Measurements from ENCODE around the gene SDK2.
A peak's percentile ranks its signal among the peaks of the same experiment; 100 is the strongest.

Gene SDK2

GRCh38 chr17:73410586-73411312 lies 233.5 kb downstream of the SDK2 start:
- H3K14ac ChIP-seq (ENCODE audit: low read length): no peak overlapping the region
- no peak overlapping the region for H3K23ac ChIP-seq (ENCODE audit: low read depth, low read length, poor library complexity)
- H3K27ac ChIP-seq (replicated peaks; ENCODE audit: low read length): peak overlapping the region; percentile 81
- H2AK5ac ChIP-seq (ENCODE audit: low read depth, low read length): peak overlapping the region; percentile 44
- H3K4me3 ChIP-seq (ENCODE audit: low read length in 2 of 2): no peak overlapping the region
- H3K79me1 ChIP-seq (ENCODE audit: low read depth, low read length): no peaks in the 10 kb centered on the region
- no peak overlapping the region for H3K9ac ChIP-seq (ENCODE audit: low read depth, low read length, poor library complexity)
- peak; percentile 59 for DNase-seq (ENCODE audit: low spot score)
- no peak overlapping the region for H2BK15ac ChIP-seq (ENCODE audit: low read length)
- peaks cover 26 to 44% of the 10 kb centered on the region in 2 donors for H3K36me3 ChIP-seq (replicated peaks in 1 of 2; ENCODE audit: control insufficient read depth in 2 of 2, insufficient read depth in 2 of 2, low read length in 2 of 2)
- no peak overlapping the region for H4K91ac ChIP-seq (ENCODE audit: low read depth, low read length, poor library complexity)
- no peak overlapping the region for H3K4me2 ChIP-seq (ENCODE audit: insufficient read depth, low read length, poor library complexity, severe bottlenecking)
- H3K4me1 ChIP-seq (ENCODE audit: control insufficient read depth in 2 of 2, insufficient read depth in 1 of 2, low read depth in 1 of 2, low read length in 2 of 2): peaks cover 17 to 19% of the 10 kb centered on the region in 2 donors
- peaks cover 4 to 12% of the 10 kb centered on the region in 2 donors for H3K9me3 ChIP-seq (replicated peaks in 1 of 2; ENCODE audit: control insufficient read depth in 2 of 2, insufficient read depth in 1 of 2, low read depth in 1 of 2, low read length in 2 of 2)
- no CpG with 5 or more reads among the region's 11 CpGs for WGBS, 2 donors (ENCODE audit: extremely low coverage in 2 of 2, insufficient read length in 2 of 2, insufficient replicate concordance in 1 of 2)
- no peak overlapping the region for H3K4ac ChIP-seq (ENCODE audit: low read length)
- peaks cover 0 to 2% (median 0%) of the 10 kb centered on the region in 3 experiments for H3K27me3 ChIP-seq (ENCODE audit: control insufficient read depth in 3 of 3, insufficient read depth in 3 of 3, low read depth in 1 of 3, low read length in 3 of 3)
- no peak overlapping the region for H4K8ac ChIP-seq (ENCODE audit: low read depth, low read length)
- no peak overlapping the region for H2BK5ac ChIP-seq (ENCODE audit: low read length)
- H2BK12ac ChIP-seq (ENCODE audit: low read length): no peak overlapping the region
- H3K18ac ChIP-seq (ENCODE audit: low read length): no peak overlapping the region
- no peak overlapping the region for H2AFZ ChIP-seq (ENCODE audit: low read length)
- no peak overlapping the region for H2BK120ac ChIP-seq (ENCODE audit: low read depth, low read length)

- H3K4me3 ChIP-seq (ENCODE audit: low read length in 2 of 2): no peak overlapping the region
- no peak overlapping the region for H2BK15ac ChIP-seq (ENCODE audit: low read length)
- H3K4me2 ChIP-seq (ENCODE audit: insufficient read depth, low read length, poor library complexity, severe bottlenecking): no peak overlapping the region
- no peak overlapping the region for H3K9ac ChIP-seq (ENCODE audit: low read depth, low read length, poor library complexity)
- no peak overlapping the region for H3K14ac ChIP-seq (ENCODE audit: low read length)
- no peak overlapping the region for H2BK12ac ChIP-seq (ENCODE audit: low read length)
- no peak overlapping the region for H4K91ac ChIP-seq (ENCODE audit: low read depth, low read length, poor library complexity)
- no peaks in the 10 kb centered on the region for H3K79me1 ChIP-seq (ENCODE audit: low read depth, low read length)
- H2AK5ac ChIP-seq (ENCODE audit: low read depth, low read length): no peak overlapping the region
- no peak overlapping the region for H2BK120ac ChIP-seq (ENCODE audit: low read depth, low read length)
- no peak overlapping the region for H4K8ac ChIP-seq (ENCODE audit: low read depth, low read length)
- H3K27ac ChIP-seq (replicated peaks; ENCODE audit: low read length): no peak overlapping the region
- DNase-seq (ENCODE audit: low spot score): no peak
- H3K27me3 ChIP-seq (ENCODE audit: control insufficient read depth in 3 of 3, insufficient read depth in 3 of 3, low read depth in 1 of 3, low read length in 3 of 3): peaks cover 0 to 2% (median 0%) of the 10 kb centered on the region in 3 experiments
- no peak overlapping the region for H3K23ac ChIP-seq (ENCODE audit: low read depth, low read length, poor library complexity)
- H2BK5ac ChIP-seq (ENCODE audit: low read length): no peak overlapping the region
- no peak overlapping the region for H2AFZ ChIP-seq (ENCODE audit: low read length)
- H3K9me3 ChIP-seq (replicated peaks in 1 of 2; ENCODE audit: control insufficient read depth in 2 of 2, insufficient read depth in 1 of 2, low read depth in 1 of 2, low read length in 2 of 2): no peaks in the 10 kb centered on the region
- H3K4ac ChIP-seq (ENCODE audit: low read length): no peak overlapping the region
- H3K18ac ChIP-seq (ENCODE audit: low read length): no peak overlapping the region
- H3K4me1 ChIP-seq (ENCODE audit: control insufficient read depth in 2 of 2, insufficient read depth in 1 of 2, low read depth in 1 of 2, low read length in 2 of 2): peaks cover 5% of the 10 kb centered on the region in 2 donors
- peaks cover 30 to 50% of the 10 kb centered on the region in 2 donors for H3K36me3 ChIP-seq (replicated peaks in 1 of 2; ENCODE audit: control insufficient read depth in 2 of 2, insufficient read depth in 2 of 2, low read length in 2 of 2)
- no CpG with 5 or more reads among the region's 4 CpGs for WGBS, 2 donors (ENCODE audit: extremely low coverage in 2 of 2, insufficient read length in 2 of 2, insufficient replicate concordance in 1 of 2)
Observed at GRCh38 chr17:73404246-73404645, 240.0 kb downstream of the SDK2 start.

- Histone ChIP-seq H3K4me3 (ENCODE audit: low read length in 2 of 2) (no peak overlapping the region), H4K91ac (ENCODE audit: low read depth, low read length, poor library complexity) (no peak overlapping the region), H3K14ac (ENCODE audit: low read length) (no peak overlapping the region), H3K23ac (ENCODE audit: low read depth, low read length, poor library complexity) (no peak overlapping the region), H3K4me2 (ENCODE audit: insufficient read depth, low read length, poor library complexity, severe bottlenecking) (no peak overlapping the region), H3K4me1 (ENCODE audit: control insufficient read depth in 2 of 2, insufficient read depth in 1 of 2, low read depth in 1 of 2, low read length in 2 of 2) (peaks cover 2 to 6% of the 10 kb centered on the region in 2 donors), H2BK12ac (ENCODE audit: low read length) (no peak overlapping the region), H4K8ac (ENCODE audit: low read depth, low read length) (no peak overlapping the region), H3K18ac (ENCODE audit: low read length) (no peak overlapping the region), H3K79me1 (ENCODE audit: low read depth, low read length) (no peaks in the 10 kb centered on the region), H3K36me3 (replicated peaks in 1 of 2; ENCODE audit: control insufficient read depth in 2 of 2, insufficient read depth in 2 of 2, low read length in 2 of 2) (peaks cover 35 to 63% of the 10 kb centered on the region in 2 donors), H2BK5ac (ENCODE audit: low read length) (no peak overlapping the region), H3K27ac (replicated peaks; ENCODE audit: low read length) (no peak overlapping the region), H3K27me3 (ENCODE audit: control insufficient read depth in 3 of 3, insufficient read depth in 3 of 3, low read depth in 1 of 3, low read length in 3 of 3) (no peaks in the 10 kb centered on the region), H2AK5ac (ENCODE audit: low read depth, low read length) (no peak overlapping the region), H2AFZ (ENCODE audit: low read length) (peak overlapping the region; percentile 67), H2BK15ac (ENCODE audit: low read length) (no peak overlapping the region), H2BK120ac (ENCODE audit: low read depth, low read length) (no peak overlapping the region), H3K9me3 (replicated peaks in 1 of 2; ENCODE audit: control insufficient read depth in 2 of 2, insufficient read depth in 1 of 2, low read depth in 1 of 2, low read length in 2 of 2) (no peaks in the 10 kb centered on the region), H3K9ac (ENCODE audit: low read depth, low read length, poor library complexity) (no peak overlapping the region), H3K4ac (ENCODE audit: low read length) (no peak overlapping the region)
- no CpG with 5 or more reads among the region's 7 CpGs for WGBS, 2 donors (ENCODE audit: extremely low coverage in 2 of 2, insufficient read length in 2 of 2, insufficient replicate concordance in 1 of 2)
- no peak for DNase-seq (ENCODE audit: low spot score)
Observed at GRCh38 chr17:73402466-73402865, 241.8 kb downstream of the SDK2 start.

- Histone ChIP-seq H2AK5ac (ENCODE audit: low read depth, low read length) (no peak overlapping the region), H2BK120ac (ENCODE audit: low read depth, low read length) (no peak overlapping the region), H3K4ac (ENCODE audit: low read length) (no peak overlapping the region), H3K9ac (ENCODE audit: low read depth, low read length, poor library complexity) (no peak overlapping the region), H3K23ac (ENCODE audit: low read depth, low read length, poor library complexity) (no peak overlapping the region), H3K27ac (replicated peaks; ENCODE audit: low read length) (no peak overlapping the region), H2BK5ac (ENCODE audit: low read length) (no peak overlapping the region), H3K4me2 (ENCODE audit: insufficient read depth, low read length, poor library complexity, severe bottlenecking) (no peak overlapping the region), H3K36me3 (replicated peaks in 1 of 2; ENCODE audit: control insufficient read depth in 2 of 2, insufficient read depth in 2 of 2, low read length in 2 of 2) (peaks cover 40 to 65% of the 10 kb centered on the region in 2 donors), H4K91ac (ENCODE audit: low read depth, low read length, poor library complexity) (no peak overlapping the region), H3K4me3 (ENCODE audit: low read length in 2 of 2) (no peak overlapping the region), H3K27me3 (ENCODE audit: control insufficient read depth in 3 of 3, insufficient read depth in 3 of 3, low read depth in 1 of 3, low read length in 3 of 3) (no peaks in the 10 kb centered on the region), H3K79me1 (ENCODE audit: low read depth, low read length) (no peaks in the 10 kb centered on the region), H4K8ac (ENCODE audit: low read depth, low read length) (no peak overlapping the region), H2BK15ac (ENCODE audit: low read length) (no peak overlapping the region), H3K4me1 (ENCODE audit: control insufficient read depth in 2 of 2, insufficient read depth in 1 of 2, low read depth in 1 of 2, low read length in 2 of 2) (peaks cover 7 to 12% of the 10 kb centered on the region in 2 donors), H2BK12ac (ENCODE audit: low read length) (no peak overlapping the region), H3K14ac (ENCODE audit: low read length) (peak overlapping the region; percentile 76), H3K18ac (ENCODE audit: low read length) (peak overlapping the region; percentile 54), H2AFZ (ENCODE audit: low read length) (peak overlapping the region; percentile 67), H3K9me3 (replicated peaks in 1 of 2; ENCODE audit: control insufficient read depth in 2 of 2, insufficient read depth in 1 of 2, low read depth in 1 of 2, low read length in 2 of 2) (no peaks in the 10 kb centered on the region)
- no CpG with 5 or more reads among the region's 18 CpGs for WGBS, 2 donors (ENCODE audit: extremely low coverage in 2 of 2, insufficient read length in 2 of 2, insufficient replicate concordance in 1 of 2)
- peak; percentile 24 for DNase-seq (ENCODE audit: low spot score)
Observed at GRCh38 chr17:73401911-73402310, 242.3 kb downstream of the SDK2 start.

Measured in neuronal stem cell (in vitro differentiated cells).